ENCODE measurements around the gene DTX4. TPM values are rescaled to one million over a fixed set of nuclear protein-coding genes. Genes with fewer than 3 reads are reported as not detected.

DTX4 gene
- total RNA-seq, 1 donor from 2014 or later: 16.1 TPM

- Histone ChIP-seq H3K4me2 (ENCODE audit: low read length) (no peak overlapping the region), H3K79me2 (ENCODE audit: insufficient read depth, low read length) (no peaks in the 10 kb centered on the region), H3K36me3 (ENCODE audit: insufficient read depth, low read length) (no peaks in the 10 kb centered on the region), H3K27me3 (ENCODE audit: insufficient read depth, low read length) (peaks cover 27% of the 10 kb centered on the region), H3K4me1 (ENCODE audit: insufficient read depth, low read length) (peaks cover 11% of the 10 kb centered on the region), H4K20me1 (ENCODE audit: insufficient read depth, low read length) (no peaks in the 10 kb centered on the region), H3K9me3 (ENCODE audit: insufficient read depth, low read depth, low read length) (no peaks in the 10 kb centered on the region), H3K27ac (ENCODE audit: low read depth, low read length) (no peak overlapping the region), H3K4me3 (ENCODE audit: insufficient read depth, low read depth, low read length) (no peak overlapping the region), H3K9ac (ENCODE audit: low read length) (no peak overlapping the region), H2AFZ (ENCODE audit: low read depth, low read length) (no peak overlapping the region)
- no peak for TF ChIP-seq EZH2 (IDR thresholded peaks at IDR 0.05; ENCODE audit: insufficient read depth, low read length)
- no peak for TF ChIP-seq CTCF (IDR thresholded peaks at IDR 0.05; ENCODE audit: insufficient read depth, low read depth, low read length)
- no peaks in the 10 kb centered on the region for H3K27me3 Mint-ChIP-seq (ENCODE audit: low read depth, unreplicated experiment)
- H3K4me1 Mint-ChIP-seq (ENCODE audit: low read depth, unreplicated experiment): peaks cover 24% of the 10 kb centered on the region
- no peak for DNase-seq (ENCODE audit: low read depth)
- no peak for FAIRE-seq
- H3K27ac Mint-ChIP-seq (ENCODE audit: unreplicated experiment): no peak overlapping the region
- no peak overlapping the region for H3K4me3 Mint-ChIP-seq (ENCODE audit: unreplicated experiment)
- H3K9me3 Mint-ChIP-seq (ENCODE audit: unreplicated experiment): peaks cover 5% of the 10 kb centered on the region
- peaks cover 6% of the 10 kb centered on the region for H3K36me3 Mint-ChIP-seq (ENCODE audit: low read depth, unreplicated experiment)
Measured at GRCh38 chr11:59176330-59176729, 4.4 kb downstream of the DTX4 start.

GRCh38 chr11:59178402-59178801, 6.5 kb downstream of the DTX4 start:
- FAIRE-seq (no peak), DNase-seq (ENCODE audit: low read depth) (no peak)
- H3K27me3 ChIP-seq (ENCODE audit: insufficient read depth, low read length): peaks cover 26% of the 10 kb centered on the region
- no peak overlapping the region for H3K9ac ChIP-seq (ENCODE audit: low read length)
- H3K79me2 ChIP-seq (ENCODE audit: insufficient read depth, low read length): no peaks in the 10 kb centered on the region
- Mint-ChIP-seq H3K4me3 (ENCODE audit: unreplicated experiment) (no peak overlapping the region), H3K27me3 (ENCODE audit: low read depth, unreplicated experiment) (no peaks in the 10 kb centered on the region), H3K27ac (ENCODE audit: unreplicated experiment) (no peak overlapping the region), H3K36me3 (ENCODE audit: low read depth, unreplicated experiment) (peaks cover 21% of the 10 kb centered on the region), H3K9me3 (ENCODE audit: unreplicated experiment) (peaks cover 5% of the 10 kb centered on the region), H3K4me1 (ENCODE audit: low read depth, unreplicated experiment) (peaks cover 24% of the 10 kb centered on the region)
- H3K4me3 ChIP-seq (ENCODE audit: insufficient read depth, low read depth, low read length): no peak overlapping the region
- H2AFZ ChIP-seq (ENCODE audit: low read depth, low read length): no peak overlapping the region
- no peak overlapping the region for H3K27ac ChIP-seq (ENCODE audit: low read depth, low read length)
- H4K20me1 ChIP-seq (ENCODE audit: insufficient read depth, low read length): no peaks in the 10 kb centered on the region
- H3K4me1 ChIP-seq (ENCODE audit: insufficient read depth, low read length): peaks cover under 1% of the 10 kb centered on the region
- H3K9me3 ChIP-seq (ENCODE audit: insufficient read depth, low read depth, low read length): no peaks in the 10 kb centered on the region
- TF ChIP-seq CTCF (IDR thresholded peaks at IDR 0.05; ENCODE audit: insufficient read depth, low read depth, low read length) (no peak), EZH2 (IDR thresholded peaks at IDR 0.05; ENCODE audit: insufficient read depth, low read length) (no peak)
- no peaks in the 10 kb centered on the region for H3K36me3 ChIP-seq (ENCODE audit: insufficient read depth, low read length)
- H3K4me2 ChIP-seq (ENCODE audit: low read length): no peak overlapping the region

GRCh38 chr11:59179121-59179520, 7.2 kb downstream of the DTX4 start:
- Histone ChIP-seq H3K4me1 (ENCODE audit: insufficient read depth, low read length) (no peaks in the 10 kb centered on the region), H3K27ac (ENCODE audit: low read depth, low read length) (no peak overlapping the region), H3K79me2 (ENCODE audit: insufficient read depth, low read length) (no peaks in the 10 kb centered on the region), H4K20me1 (ENCODE audit: insufficient read depth, low read length) (no peaks in the 10 kb centered on the region), H3K9ac (ENCODE audit: low read length) (no peak overlapping the region), H2AFZ (ENCODE audit: low read depth, low read length) (no peak overlapping the region), H3K9me3 (ENCODE audit: insufficient read depth, low read depth, low read length) (no peaks in the 10 kb centered on the region), H3K4me3 (ENCODE audit: insufficient read depth, low read depth, low read length) (no peak overlapping the region), H3K27me3 (ENCODE audit: insufficient read depth, low read length) (peaks cover 23% of the 10 kb centered on the region), H3K4me2 (ENCODE audit: low read length) (no peak overlapping the region), H3K36me3 (ENCODE audit: insufficient read depth, low read length) (no peaks in the 10 kb centered on the region)
- FAIRE-seq: no peak
- Mint-ChIP-seq H3K9me3 (ENCODE audit: unreplicated experiment) (peaks cover 5% of the 10 kb centered on the region), H3K27ac (ENCODE audit: unreplicated experiment) (no peak overlapping the region), H3K36me3 (ENCODE audit: low read depth, unreplicated experiment) (peaks cover 22% of the 10 kb centered on the region), H3K27me3 (ENCODE audit: low read depth, unreplicated experiment) (no peaks in the 10 kb centered on the region), H3K4me1 (ENCODE audit: low read depth, unreplicated experiment) (peaks cover 19% of the 10 kb centered on the region), H3K4me3 (ENCODE audit: unreplicated experiment) (no peak overlapping the region)
- TF ChIP-seq CTCF (IDR thresholded peaks at IDR 0.05; ENCODE audit: insufficient read depth, low read depth, low read length) (no peak), EZH2 (IDR thresholded peaks at IDR 0.05; ENCODE audit: insufficient read depth, low read length) (no peak)
- no peak for DNase-seq (ENCODE audit: low read depth)

Measured in astrocyte (in vitro differentiated cells and primary cell).